ENCODE measurements around the gene GRAMD4.
"Not testable (repeated sequence)": the region's sequence is repeated elsewhere in the genome, so short reads cannot be mapped to it uniquely, and the experiment has no call there.

Gene GRAMD4

GRCh38 chr22:46600273-46600796 lies 19.9 kb upstream of the GRAMD4 start:
- DNase-seq: no peak

GRCh38 chr22:46602025-46602424 lies 18.2 kb upstream of the GRAMD4 start:
- DNase-seq: no peak

GRCh38 chr22:46604306-46604690 lies 15.9 kb upstream of the GRAMD4 start:
- peak; percentile 62 for DNase-seq

GRCh38 chr22:46605117-46605516 lies 15.1 kb upstream of the GRAMD4 start:
- DNase-seq: no peak

- no peak for DNase-seq
Observed at GRCh38 chr22:46606886-46607285, 13.3 kb upstream of the GRAMD4 start.

- no peak for DNase-seq
Observed at GRCh38 chr22:46607483-46608114, 12.6 kb upstream of the GRAMD4 start.

GRCh38 chr22:46609175-46609690 lies 11.0 kb upstream of the GRAMD4 start:
- DNase-seq: no peak

- no peak for DNase-seq
Observed at GRCh38 chr22:46609724-46610201, 10.4 kb upstream of the GRAMD4 start.

- no peak for DNase-seq
Observed at GRCh38 chr22:46610356-46610755, 9.8 kb upstream of the GRAMD4 start.

- DNase-seq: no peak
Observed at GRCh38 chr22:46611189-46611588, 9.0 kb upstream of the GRAMD4 start.

- DNase-seq: no peak
Observed at GRCh38 chr22:46612341-46612903, 7.8 kb upstream of the GRAMD4 start.

- DNase-seq: peak; percentile 38
Observed at GRCh38 chr22:46612904-46613605, 7.1 kb upstream of the GRAMD4 start.

- DNase-seq: peak; percentile 6
Observed at GRCh38 chr22:46613606-46614021, 6.6 kb upstream of the GRAMD4 start.

GRCh38 chr22:46614025-46614931 lies 5.9 kb upstream of the GRAMD4 start:
- peak; percentile 66 for DNase-seq

- no peak for DNase-seq
Observed at GRCh38 chr22:46617207-46617985, 2.8 kb upstream of the GRAMD4 start.

GRCh38 chr22:46617986-46618647 lies 2.1 kb upstream of the GRAMD4 start:
- DNase-seq: no peak

GRCh38 chr22:46618667-46619066 lies 1.5 kb upstream of the GRAMD4 start:
- DNase-seq: no peak

- no peak for DNase-seq
Observed at GRCh38 chr22:46619240-46619829, 851 bp upstream of the GRAMD4 start.

GRCh38 chr22:46620588-46621242 lies 529 bp downstream of the GRAMD4 start:
- no peak for DNase-seq

GRCh38 chr22:46621243-46621930 lies 1.2 kb downstream of the GRAMD4 start:
- DNase-seq: not testable (repeated sequence)
